SHP77 (cell line): ENCODE results near the gene OPTC.
"Not testable (repeated sequence)": the region's sequence is repeated elsewhere in the genome, so short reads cannot be mapped to it uniquely, and the experiment has no call there.

Experiments used
- DNase-seq, 2 experiments: peaks; one replicate each; lab custom pipeline; 2025; lab: John Stamatoyannopoulos, UW

OPTC gene, protein sequence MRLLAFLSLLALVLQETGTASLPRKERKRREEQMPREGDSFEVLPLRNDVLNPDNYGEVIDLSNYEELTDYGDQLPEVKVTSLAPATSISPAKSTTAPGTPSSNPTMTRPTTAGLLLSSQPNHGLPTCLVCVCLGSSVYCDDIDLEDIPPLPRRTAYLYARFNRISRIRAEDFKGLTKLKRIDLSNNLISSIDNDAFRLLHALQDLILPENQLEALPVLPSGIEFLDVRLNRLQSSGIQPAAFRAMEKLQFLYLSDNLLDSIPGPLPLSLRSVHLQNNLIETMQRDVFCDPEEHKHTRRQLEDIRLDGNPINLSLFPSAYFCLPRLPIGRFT

GRCh38 chr1:203493901-203494300, at the start of gene OPTC:
Gene OPTC, plus strand, starts transcription at chr1:203494153. Its CDS starts 1,853 bp downstream, at chr1:203496006.
- no peak for DNase-seq

DNA sequence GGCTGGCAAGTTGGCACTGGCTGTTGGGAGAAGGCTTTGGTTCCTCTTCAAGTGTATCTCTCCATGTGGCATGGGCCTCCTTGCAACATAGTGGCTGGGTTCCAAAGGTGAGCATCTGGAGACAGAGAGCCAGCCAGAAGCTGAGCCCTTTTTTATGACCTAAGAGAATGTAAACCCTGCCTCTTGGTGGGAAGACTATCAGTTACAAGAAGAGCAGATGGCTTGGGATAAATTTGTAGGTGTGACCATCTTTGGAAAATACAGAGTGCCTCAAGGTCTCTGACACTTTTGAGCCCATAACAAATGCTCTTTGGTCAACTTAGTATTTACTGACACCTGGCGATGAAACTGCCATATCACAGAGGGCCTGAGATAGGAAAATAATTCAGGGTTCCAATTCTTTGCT, 49.8 kb upstream of the OPTC start:
- no peak for DNase-seq

- DNase-seq, result no peak
Observed at GRCh38 chr1:203447151-203447550, 46.8 kb upstream of the OPTC start.

DNA sequence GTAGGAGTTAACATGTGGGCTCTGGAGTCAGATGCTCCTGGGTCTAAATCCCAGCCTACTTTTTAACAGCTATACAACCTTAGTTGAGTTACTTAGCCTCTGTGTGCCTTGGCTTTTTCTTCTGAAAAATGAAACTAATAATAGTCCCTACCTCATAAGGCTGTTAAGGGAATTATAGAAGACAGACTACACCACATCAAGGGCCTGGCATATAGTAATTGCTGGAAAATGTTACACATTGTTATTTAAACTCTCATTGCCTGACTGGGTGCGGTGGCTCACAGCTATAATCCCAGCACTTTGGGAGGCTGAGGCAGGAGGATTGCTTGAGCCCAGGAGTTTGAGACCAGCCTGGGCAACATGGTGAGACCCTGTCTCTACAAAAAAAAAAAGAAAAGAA, 46.4 kb upstream of the OPTC start:
- DNase-seq, result not testable (repeated sequence)

GRCh38 chr1:203448521-203449061, 45.4 kb upstream of the OPTC start:
- no peak for DNase-seq

DNA sequence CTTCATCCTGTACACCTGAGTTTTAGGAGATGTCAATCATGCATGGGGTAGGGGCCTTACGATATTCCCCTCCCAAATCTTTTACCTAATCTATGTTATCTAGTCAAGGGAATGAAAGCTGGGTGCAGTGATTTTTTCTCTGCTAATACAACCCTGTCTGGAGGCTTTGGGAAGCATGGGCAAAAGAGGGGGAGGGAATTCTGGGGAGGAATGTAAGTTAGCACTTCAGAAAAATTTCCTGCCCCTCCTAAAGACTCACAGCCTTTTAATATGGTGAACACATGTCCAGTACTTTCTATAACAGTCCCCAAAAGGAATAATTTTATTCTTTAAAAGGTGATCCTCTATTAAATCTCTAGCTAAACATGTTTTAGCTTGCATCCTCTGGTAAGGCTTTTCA, 44.0 kb upstream of the OPTC start:
- DNase-seq, result no peak

DNA sequence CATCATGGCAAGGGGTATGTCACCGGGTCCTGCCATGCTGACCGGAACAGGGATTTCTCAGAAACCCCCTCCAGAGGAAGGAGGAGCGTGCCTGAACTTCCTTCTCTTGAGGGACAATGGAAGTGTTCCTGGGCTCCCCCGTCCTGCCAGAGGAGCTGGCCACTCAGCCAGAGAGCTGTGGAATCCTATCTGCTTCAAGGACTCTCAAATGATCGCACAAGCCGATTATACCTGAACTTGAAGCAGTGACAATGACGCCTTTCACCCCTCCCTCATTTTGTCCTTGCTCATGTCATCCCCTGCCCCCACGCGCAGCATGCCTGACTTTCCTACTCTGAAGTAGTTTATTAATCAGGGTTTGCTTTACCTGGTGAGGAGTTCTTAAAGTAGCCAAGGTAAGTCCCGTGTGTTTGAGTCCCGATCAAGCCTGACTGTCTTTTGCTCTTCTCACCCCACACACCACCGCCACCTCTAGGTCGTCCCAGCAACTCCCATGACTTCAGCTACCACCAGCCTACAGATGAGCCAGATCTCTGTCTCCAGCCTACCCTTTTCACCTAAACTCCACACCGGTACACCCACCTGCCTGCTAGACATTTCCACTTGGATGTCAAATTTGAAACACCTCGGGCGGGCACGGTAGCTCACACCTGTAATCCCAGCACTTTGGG, 43.3 kb upstream of the OPTC start:
- DNase-seq, result no peak

- no peak for DNase-seq
Observed at GRCh38 chr1:203451836-203452784, 41.8 kb upstream of the OPTC start.

DNA sequence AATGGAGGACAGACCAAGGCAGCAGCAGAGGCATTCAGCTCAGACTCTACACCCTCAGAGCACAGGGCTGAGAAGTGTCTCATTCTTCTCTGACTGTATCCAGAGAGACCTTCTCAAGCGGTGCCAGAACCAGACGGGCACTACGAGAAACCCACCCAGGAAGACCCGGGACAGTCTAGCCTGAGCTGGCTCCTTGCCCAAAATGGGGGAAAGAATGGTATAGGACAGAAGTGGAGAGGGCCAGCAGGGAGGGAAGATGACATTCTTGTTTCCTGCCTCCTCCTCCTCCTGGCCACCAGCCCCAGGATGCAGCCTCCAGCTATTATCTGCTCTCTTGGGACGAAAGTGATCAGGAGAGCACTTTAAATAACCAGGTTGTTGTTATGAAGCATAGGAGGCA, 40.9 kb upstream of the OPTC start:
- no peak for DNase-seq

DNA sequence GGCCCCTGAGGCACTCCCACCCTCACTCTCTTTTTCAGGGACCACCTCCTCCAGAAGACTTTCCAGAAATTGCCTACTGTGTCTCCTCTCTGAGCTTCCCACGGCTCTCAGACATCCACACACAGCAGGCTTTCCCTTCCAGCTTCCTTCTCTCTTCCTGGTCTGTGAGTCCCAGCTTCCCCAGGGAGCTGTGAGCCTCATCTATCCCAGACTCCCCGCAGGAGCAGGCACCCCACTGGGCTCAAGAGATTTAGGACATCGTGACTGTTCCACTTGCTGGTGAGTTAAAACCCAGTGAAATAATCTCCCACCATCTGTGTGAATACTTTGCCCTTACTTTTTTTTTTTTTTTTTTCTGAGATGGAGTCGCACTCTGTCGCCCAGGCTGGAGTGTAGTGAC, 40.3 kb upstream of the OPTC start:
- no peak for DNase-seq

GRCh38 chr1:203454986-203455471, 38.9 kb upstream of the OPTC start:
- no peak for DNase-seq

DNA sequence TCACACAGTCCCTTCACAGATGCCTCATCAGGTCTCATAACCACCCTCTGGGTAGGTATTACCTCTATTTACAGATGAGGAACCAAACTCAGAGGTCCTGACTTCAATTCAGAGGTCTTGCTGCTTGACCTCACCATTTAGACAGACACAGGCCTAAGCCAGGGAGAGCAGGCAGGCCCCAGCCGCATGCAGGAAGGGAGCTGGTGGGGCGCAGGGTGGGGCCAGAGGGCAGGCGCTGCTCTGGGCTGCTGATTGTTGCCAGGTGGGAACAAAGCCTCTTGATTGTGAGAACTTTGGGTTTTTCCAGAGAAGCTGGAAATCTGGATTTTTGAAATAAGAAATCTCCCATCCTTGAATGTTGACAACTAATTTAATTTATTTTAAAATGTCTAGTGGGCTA, 38.2 kb upstream of the OPTC start:
- no peak for DNase-seq

GRCh38 chr1:203456577-203456976, 37.4 kb upstream of the OPTC start:
- DNase-seq, result no peak

GRCh38 chr1:203458078-203458477, 35.9 kb upstream of the OPTC start:
- no peak for DNase-seq

DNA sequence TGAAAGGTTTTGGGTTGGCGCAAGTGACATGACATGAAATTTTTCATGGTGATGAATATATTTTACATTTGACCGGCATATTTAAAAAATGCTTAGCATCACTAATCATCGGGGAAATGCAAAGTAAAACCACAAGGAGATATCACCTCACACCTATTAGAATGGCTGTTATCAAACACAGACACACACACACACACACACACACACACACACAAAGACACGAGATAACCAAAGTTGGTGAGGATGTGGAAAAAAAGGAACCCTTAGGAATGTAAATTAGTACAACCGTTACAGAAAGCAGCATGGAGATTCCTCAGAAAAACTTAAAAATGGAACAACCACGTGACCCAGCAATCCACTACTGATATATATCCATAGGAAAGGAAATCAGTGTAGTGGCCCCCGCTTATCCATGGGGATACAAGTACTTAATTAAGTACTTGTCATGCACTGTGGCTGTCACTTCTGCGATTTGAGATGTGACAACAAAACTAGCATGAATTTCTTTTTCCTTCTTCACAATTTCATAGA, 34.2 kb upstream of the OPTC start:
- no peak for DNase-seq

GRCh38 chr1:203461717-203462116, 32.2 kb upstream of the OPTC start:
- DNase-seq, result no peak

- no peak for DNase-seq
Observed at GRCh38 chr1:203462143-203462542, 31.8 kb upstream of the OPTC start.

- no peak for DNase-seq
Observed at GRCh38 chr1:203462878-203463277, 31.1 kb upstream of the OPTC start.

DNA sequence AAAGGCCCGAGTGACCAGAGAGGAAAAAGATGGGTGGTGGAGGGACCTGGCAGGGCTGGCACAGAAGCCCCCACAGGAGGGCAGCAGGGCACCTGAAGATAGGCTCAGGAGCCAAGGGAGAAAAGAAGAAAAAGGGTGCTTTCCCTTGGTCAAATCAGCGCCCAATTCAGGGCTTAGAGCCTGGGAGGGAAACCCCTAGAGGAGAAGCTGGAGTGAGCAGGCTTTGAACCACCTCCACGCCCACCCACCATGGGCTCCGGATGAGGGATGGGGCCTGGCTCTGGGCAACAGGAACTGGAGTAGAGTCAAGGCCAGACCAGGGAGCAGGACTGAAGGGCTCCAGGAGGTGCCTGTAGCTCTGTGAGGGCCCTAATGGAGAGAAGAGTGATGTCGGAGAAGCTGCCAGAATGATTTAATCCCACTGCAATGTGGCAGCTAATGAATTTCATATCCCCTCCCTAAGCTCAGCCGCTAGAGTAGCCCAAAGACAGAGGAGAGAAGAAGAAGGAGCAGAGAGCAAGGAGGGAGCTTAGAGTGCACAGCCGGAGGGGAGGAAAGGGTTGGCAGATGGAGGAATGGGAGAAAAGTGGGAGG, 30.4 kb upstream of the OPTC start:
- no peak for DNase-seq

DNA sequence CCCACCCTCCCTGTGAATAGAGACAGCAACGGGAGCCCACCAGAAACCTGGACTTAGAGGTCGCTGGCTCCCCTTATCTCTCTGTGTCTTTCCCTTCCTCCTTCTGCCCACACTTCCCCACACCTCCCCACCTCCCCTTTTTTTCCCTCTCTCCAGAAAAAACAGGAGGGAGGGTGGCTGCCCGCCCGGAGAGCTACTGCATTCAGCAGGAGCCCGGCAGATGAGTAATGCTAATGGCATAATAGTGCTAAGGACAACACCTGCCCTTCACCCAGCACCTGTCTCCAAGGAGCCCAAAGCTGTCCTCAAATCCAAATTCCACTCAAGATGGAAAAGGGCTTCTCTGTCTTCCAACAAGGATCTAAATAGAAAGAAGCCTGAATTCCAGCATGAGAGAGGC, 29.7 kb upstream of the OPTC start:
- DNase-seq, result no peak

GRCh38 chr1:203464743-203465142, 29.2 kb upstream of the OPTC start:
- no peak for DNase-seq
